Measurements from ENCODE around the gene GRIN3A. TPM values are rescaled to one million over a fixed set of nuclear protein-coding genes. Genes with fewer than 3 reads are reported as not detected.

Gene GRIN3A
- polyA plus RNA-seq, 1 of the 3 experiments (the other 2 are of a cell fraction): not detected

- H2AFZ ChIP-seq (ENCODE audit: low read depth): no peak overlapping the region
- no peak overlapping the region for H3K9ac ChIP-seq
- no peaks in the 10 kb centered on the region for H3K36me3 ChIP-seq (replicated peaks in 1 of 2; ENCODE audit: control insufficient read depth in 1 of 2, insufficient read depth in 2 of 2, low read length in 1 of 2)
- no peaks in the 10 kb centered on the region for H3F3A ChIP-seq (replicated peaks; ENCODE audit: insufficient read depth)
- H3K79me2 ChIP-seq (ENCODE audit: insufficient read depth): no peaks in the 10 kb centered on the region
- H3K4me1 ChIP-seq (ENCODE audit: control insufficient read depth in 1 of 2, insufficient read depth in 2 of 2, low read depth in 1 of 2, low read length in 1 of 2): peaks cover 0 to 3% of the 10 kb centered on the region in 2 experiments; a peak in 2 of 4 replicates
- no peak overlapping the region for H3K4me2 ChIP-seq
- POLR2A ChIA-PET: no interaction called here
- CTCF ChIA-PET: no interaction called here
- no peak overlapping the region for H3K27ac ChIP-seq (ENCODE audit: low read depth in 2 of 2, low read length in 1 of 2)
- H3K9me3 ChIP-seq: no peaks in the 10 kb centered on the region
- H3K9me2 ChIP-seq: no peaks in the 10 kb centered on the region
- DNase-seq: no peak
- no peak overlapping the region for H3K4me3 ChIP-seq (ENCODE audit: low read depth in 2 of 2, low read length in 1 of 2)
- no peak for TF ChIP-seq TEAD4 (IDR thresholded peaks at IDR 0.05; ENCODE audit: borderline replicate concordance, insufficient read depth)
- TF ChIP-seq RXRA (IDR thresholded peaks at IDR 0.05; ENCODE audit: borderline replicate concordance, low read depth): no peak
- TF ChIP-seq ZBTB33 (IDR thresholded peaks at IDR 0.05; ENCODE audit: borderline replicate concordance, low read depth): no peak
- no peak for TF ChIP-seq RAD21 (IDR thresholded peaks at IDR 0.05; ENCODE audit: low read length)
- TF ChIP-seq PBX3 (IDR thresholded peaks at IDR 0.05): no peak
- no peak for TF ChIP-seq SIN3A (IDR thresholded peaks at IDR 0.05; ENCODE audit: borderline replicate concordance, low read depth, low read length)
- no peak for TF ChIP-seq CTCF (IDR thresholded peaks at IDR 0.05)
- TF ChIP-seq MEF2A (IDR thresholded peaks at IDR 0.05; ENCODE audit: borderline replicate concordance, low read depth): no peak
- TF ChIP-seq EP300 (IDR thresholded peaks at IDR 0.05; ENCODE audit: borderline replicate concordance in 1 of 2, low read depth in 1 of 2, low read length in 1 of 2): no peak
- no peak for TF ChIP-seq SMC3 (IDR thresholded peaks at IDR 0.05; ENCODE audit: low read depth, low read length)
- TF ChIP-seq RCOR1 (IDR thresholded peaks at IDR 0.05; ENCODE audit: low read length): no peak
- no peak for TF ChIP-seq GABPA (IDR thresholded peaks at IDR 0.05; ENCODE audit: low read depth)
- TF ChIP-seq MAX (IDR thresholded peaks at IDR 0.05; ENCODE audit: low read depth): no peak
- TF ChIP-seq FOSL2 (IDR thresholded peaks at IDR 0.05; ENCODE audit: borderline replicate concordance, low read depth): no peak
- 0% methylated on average over 1 of the region's 1 CpG for WGBS (ENCODE audit: low lambda C conversion rate)
- no peaks in the 10 kb centered on the region for H4K20me1 ChIP-seq (ENCODE audit: insufficient read depth)
- no peaks in the 10 kb centered on the region for H3K27me3 ChIP-seq (ENCODE audit: insufficient read depth)
Measured at GRCh38 chr9:101674165-101674564, 64.3 kb downstream of the GRIN3A start.
